LNCaP clone FGC (cell line): Measurements from ENCODE around the gene ZFP36L1.

Experiments
- DNase-seq: peaks from one replicate; pipeline ENCODE4 v3.0.0-alpha.2; 2011; ENCODE audit warnings: low read depth
- H3K4me3 ChIP-seq: 2 replicates; pipeline ENCODE4 v1.5.1; 2011; ENCODE audit warnings: mild to moderate bottlenecking, low read depth, low read length, control low read depth
- CTCF ChIP-seq: IDR thresholded peaks from 2 replicates; pipeline ENCODE4 v1.5.1; 2012; ENCODE audit warnings: mild to moderate bottlenecking; ENCODE audit not compliant: control insufficient read depth, insufficient read depth; ENCODE audit errors: extremely low read depth

Gene ZFP36L1

GRCh38 chr14:68820999-68821683, 28.3 kb upstream of the ZFP36L1 start:
- no peak for TF ChIP-seq CTCF
- no peak for DNase-seq
- no peak overlapping the region for H3K4me3 ChIP-seq

- no peak overlapping the region for H3K4me3 ChIP-seq
- no peak for DNase-seq
- TF ChIP-seq CTCF, result no peak
Measured at GRCh38 chr14:68820536-68820935, 27.7 kb upstream of the ZFP36L1 start.

- H3K4me3 ChIP-seq, result no peak overlapping the region
- no peak for DNase-seq
- TF ChIP-seq CTCF, result no peak
Measured at GRCh38 chr14:68820119-68820518, 27.3 kb upstream of the ZFP36L1 start.

- no peak for TF ChIP-seq CTCF
- no peak for DNase-seq
- H3K4me3 ChIP-seq, result no peak overlapping the region
Measured at GRCh38 chr14:68819260-68819691, 26.4 kb upstream of the ZFP36L1 start.

- DNase-seq, result no peak
Measured at GRCh38 chr14:68817506-68818212, 24.8 kb upstream of the ZFP36L1 start.

GRCh38 chr14:68816943-68817430, 24.1 kb upstream of the ZFP36L1 start:
- H3K4me3 ChIP-seq, result no peak overlapping the region; the same call in 1 of the 2 replicates
- TF ChIP-seq CTCF, result no peak
- no peak for DNase-seq

More at GRCh38 chr14:68817506-68818212, 24.8 kb upstream of the ZFP36L1 start:
- no peak for TF ChIP-seq CTCF
- no peak overlapping the region for H3K4me3 ChIP-seq
